ENCODE measurements around the gene GPC5.
A peak's percentile ranks its signal among the peaks of the same experiment; 100 is the strongest.
"Not testable (repeated sequence)": the region's sequence is repeated elsewhere in the genome, so short reads cannot be mapped to it uniquely, and the experiment has no call there.

GPC5 gene

DNA sequence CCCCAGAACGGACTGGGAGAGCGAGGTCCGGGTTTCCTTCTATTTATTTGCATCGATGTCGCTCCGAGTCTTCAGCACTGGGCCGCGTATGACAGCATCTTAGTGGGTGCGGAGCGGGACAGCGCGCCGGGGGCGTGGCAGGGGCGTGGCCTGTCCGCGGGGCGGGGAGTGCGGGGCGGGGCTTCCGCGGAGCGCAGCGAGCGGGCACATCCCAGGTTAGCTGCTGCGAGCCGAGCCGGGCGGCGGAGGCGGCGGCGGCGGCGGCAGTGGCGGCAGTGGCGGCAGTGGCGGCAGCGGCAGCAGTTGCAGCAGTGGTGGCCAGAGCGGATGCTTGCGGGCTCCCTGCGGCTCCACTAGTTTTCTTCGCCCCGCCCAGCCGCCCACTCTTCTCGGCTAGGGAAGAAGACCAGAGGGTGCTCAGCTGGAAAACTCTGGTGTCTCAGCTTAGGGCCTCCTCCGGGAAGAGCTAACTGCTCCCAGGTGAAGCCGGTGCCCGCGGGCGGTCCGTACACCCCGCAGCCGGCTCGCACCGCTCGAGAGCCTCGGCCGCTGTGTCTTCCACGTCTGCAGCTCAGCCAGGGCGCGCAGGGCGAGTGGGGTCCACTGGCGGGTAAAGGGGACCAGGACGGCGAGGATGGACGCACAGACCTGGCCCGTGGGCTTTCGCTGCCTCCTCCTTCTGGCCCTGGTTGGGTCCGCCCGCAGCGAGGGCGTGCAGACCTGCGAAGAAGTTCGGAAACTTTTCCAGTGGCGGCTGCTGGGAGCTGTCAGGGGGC is at the start of gene GPC5:
Gene GPC5, plus strand, starts transcription at position 209 of the 776 bp plus-strand sequence.
- DNase-seq (ENCODE audit: low read depth in 2 of 2): peak; percentile 70 to 76

DNA sequence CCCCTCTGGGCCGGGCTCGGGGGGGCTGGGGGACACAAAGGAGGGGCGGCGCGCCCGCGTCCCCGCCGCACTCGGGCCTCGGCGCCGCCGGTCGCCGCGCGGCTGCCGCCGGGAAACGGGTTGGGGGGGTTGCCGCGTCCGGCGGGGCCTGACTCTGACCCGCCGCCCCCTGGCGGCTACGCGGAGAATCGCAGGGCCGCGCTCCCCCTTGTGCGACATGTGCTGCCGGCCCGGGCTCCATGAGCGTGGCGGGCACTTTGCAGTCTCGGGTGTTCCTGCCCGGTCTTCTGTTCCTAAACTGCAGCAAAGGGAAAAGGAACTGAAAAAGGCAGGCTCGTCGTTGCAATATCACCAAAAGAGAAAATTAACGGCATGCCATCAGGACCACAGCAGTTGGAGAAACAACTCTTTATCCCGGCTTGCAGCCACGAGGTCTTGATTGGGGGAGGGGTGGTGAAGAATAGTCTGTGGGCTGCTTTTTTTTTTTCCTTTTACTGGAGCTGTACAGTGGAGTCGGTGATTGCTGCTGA is 49.5 kb upstream of the GPC5 start:
- DNase-seq (ENCODE audit: low read depth in 2 of 2): peak; percentile 87 to 90

DNA sequence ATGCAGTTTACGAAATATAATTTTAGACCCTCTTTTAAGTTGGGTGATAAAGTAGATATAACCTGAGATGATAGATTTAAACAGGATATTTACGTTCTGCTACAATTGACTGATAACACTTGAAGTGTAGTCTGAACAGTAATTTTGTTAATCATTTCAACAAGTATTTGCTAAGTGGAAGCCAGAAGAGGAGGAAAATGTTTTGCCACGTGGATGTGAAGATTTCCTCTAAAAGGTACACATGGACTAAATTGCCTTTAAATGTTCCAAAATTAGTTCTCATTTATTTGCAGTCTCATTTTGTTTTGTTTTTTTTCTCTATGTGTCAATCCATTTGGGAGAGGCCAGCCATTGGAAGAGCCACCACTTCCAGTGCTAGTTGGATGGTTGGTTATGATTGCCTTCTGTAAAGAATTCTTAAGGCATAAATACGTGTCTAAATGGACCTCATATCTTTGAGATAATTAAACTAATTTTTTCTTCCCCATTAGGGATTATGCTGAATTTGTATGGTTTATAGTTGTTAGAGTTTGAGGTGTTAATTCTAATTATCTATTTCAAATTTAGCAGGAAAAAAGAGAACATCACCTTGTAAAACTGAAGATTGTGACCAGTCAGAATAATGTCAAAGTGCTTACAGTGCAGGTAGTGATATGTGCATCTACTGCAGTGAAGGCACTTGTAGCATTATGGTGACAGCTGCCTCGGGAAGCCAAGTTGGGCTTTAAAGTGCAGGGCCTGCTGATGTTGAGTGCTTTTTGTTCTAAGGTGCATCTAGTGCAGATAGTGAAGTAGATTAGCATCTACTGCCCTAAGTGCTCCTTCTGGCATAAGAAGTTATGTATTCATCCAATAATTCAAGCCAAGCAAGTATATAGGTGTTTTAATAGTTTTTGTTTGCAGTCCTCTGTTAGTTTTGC is 48.2 kb upstream of the GPC5 start:
- DNase-seq (ENCODE audit: low read depth in 2 of 2): no peak

DNA sequence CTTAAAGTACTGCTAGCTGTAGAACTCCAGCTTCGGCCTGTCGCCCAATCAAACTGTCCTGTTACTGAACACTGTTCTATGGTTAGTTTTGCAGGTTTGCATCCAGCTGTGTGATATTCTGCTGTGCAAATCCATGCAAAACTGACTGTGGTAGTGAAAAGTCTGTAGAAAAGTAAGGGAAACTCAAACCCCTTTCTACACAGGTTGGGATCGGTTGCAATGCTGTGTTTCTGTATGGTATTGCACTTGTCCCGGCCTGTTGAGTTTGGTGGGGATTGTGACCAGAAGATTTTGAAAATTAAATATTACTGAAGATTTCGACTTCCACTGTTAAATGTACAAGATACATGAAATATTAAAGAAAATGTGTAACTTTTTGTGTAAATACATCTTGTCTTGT is 47.3 kb upstream of the GPC5 start:
- no peak for DNase-seq (ENCODE audit: low read depth in 2 of 2)

DNA sequence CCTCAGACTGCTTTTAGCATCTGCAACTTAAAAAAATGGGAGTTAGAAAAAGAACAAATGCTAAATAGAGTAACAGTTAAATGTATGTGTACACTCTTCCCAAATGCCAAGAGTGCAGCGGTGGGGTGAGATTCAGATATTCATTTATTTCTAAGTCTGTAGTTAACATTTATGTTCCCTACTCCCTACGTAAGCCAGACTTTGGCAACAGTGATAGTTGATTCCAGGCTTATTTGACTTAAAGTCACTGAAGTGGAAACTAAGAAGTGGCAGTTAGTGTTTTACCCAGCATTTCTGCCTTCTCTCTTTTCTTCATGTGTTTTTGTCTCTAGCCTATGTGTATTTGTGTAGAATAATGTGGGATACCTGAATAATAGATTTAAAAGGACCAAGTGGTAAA is 46.4 kb upstream of the GPC5 start:
- DNase-seq (ENCODE audit: low read depth in 2 of 2): no peak

DNA sequence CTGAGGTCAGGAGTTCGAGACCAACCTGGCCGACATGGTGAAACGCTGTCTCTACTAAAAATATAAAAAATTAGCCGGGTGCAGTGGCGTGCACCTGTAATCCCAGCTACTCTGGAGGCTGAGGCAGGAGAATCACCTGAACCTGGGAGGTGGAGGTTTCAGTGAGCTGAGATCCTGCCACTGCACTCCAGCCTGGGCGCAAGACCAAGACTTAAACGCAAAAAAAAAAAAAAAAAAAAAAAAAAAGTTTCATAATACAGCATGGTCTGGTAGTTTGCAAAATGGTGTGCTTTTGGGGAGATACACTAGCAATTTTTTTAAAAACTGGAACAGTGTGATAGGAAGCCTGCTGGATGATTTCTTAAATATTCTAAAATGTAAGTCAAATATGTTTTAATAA is 45.5 kb upstream of the GPC5 start:
- not testable (repeated sequence) for DNase-seq (ENCODE audit: low read depth in 2 of 2)

DNA sequence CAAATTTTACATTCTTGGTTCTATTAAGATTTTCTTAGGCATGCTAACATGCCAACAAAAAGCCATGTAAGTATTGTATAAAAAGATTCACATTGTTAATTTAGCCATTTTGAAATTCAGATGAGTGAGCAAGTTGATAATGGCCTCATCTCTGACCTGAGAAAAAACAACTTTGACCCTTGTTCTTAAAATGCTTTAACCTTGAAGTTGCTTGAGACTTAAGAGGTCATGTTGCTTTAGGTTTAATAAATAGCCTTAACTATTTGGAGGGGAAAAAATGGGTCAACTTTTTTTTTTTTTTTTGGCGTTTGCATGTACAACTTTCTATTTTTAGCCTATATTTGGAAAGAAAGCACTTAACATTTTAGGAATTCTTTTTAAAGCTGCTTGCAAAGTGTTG is 44.9 kb upstream of the GPC5 start:
- no peak for DNase-seq (ENCODE audit: low read depth in 2 of 2)

DNA sequence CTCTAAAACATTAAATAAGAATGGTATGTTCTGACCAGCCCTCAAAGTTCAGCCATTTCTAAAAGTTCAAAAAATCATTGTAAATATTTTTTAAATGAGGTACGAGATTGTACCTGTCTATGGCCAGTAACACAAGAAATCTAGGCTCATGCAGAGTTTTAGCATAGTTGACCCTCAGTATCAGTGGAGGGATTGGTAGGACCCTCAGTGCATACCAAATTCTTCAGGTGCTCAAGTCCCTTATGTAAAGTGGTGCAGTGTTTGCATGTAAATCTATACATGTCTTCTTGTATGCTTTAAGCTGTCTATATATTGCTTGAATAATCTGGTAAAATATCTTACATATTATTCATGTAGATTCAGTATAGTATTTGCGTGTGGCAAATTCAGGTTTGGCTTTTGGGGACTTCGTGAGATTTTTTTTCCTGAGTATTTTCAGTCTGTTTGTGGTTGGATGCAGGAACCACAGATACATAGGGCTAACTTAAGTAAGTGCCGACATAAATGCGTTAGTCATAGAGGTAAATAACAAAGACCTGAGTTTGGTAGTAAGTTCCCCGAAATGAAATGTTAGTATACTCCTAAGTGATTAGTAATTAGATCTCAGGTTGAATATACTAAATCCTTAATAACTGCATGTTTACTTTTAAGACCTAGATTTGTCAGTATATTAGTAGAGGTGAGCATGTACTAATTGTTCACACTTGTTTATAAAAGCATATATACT is 43.2 kb upstream of the GPC5 start:
- DNase-seq (ENCODE audit: low read depth in 2 of 2): no peak

DNA sequence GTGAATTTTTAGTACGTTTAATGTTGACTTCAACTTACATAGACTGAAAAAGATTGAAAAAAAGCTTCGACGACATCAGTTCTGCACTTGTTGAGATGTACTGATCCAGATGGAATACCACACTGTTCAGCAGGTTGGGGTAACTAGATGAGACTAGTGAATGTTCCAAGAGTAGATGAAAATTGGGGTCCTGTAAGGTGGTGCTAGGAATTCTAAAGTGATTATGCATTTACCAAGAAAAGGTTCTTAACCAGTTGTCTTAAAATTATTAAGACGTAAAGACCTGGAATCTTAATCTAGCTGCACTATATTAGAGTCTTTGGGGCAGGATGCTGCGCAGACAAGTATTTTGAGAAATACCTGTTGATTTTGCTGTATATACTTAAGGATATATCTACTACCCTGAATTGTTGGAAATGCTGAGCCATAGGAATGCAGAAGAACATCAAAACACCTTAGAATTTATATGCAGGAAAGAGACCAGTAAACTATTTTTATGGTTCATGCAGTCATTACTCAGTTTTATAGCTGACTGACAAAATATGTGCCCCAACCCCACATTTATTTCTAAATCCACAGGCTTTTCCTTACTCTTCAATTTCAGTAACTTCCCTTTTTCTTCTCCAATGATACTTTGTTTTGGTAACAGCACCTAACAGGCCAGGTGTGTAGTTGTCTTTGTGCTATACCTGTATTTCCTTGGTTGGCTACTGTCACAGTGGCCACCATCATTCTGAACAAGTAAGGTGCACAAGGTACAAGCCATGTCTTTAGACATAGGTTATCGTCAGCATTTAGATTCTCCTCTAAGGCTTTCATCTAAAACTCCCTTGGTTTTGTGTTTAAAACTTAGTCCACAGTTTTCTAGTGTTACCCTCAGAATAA is 42.4 kb upstream of the GPC5 start:
- no peak for DNase-seq (ENCODE audit: low read depth in 2 of 2)

DNA sequence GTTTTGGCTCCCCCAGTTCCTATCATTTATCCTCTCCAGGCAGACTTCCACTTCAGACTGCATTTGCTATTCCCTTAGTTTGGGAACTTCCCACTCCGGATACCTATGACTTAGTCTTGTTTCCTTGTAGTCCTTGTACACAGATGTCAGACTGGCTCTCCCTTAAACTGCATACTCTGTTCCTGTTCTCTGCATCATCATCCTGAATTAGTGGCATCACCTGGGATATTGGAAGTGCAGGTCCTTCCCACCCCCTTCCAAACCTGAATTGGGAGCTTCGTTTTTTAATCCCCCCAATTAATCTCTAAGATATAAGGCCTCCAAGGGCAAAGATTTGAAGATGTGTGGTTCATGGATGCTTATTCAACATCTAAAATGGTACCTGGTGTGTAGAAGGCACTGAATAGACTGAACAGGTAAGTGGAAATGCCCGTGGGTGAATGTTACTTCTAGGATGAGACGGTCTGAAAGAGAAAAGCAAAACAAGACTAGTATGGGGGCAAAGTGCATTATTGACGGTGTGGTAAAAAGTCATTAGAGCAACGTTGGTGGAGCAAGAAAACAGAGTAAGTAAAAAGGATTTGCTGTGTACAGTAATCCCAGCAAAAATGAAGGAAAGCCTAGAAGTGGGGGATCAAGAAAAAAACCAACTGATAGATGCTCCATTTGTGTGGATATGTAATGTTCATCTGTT is 41.4 kb upstream of the GPC5 start:
- DNase-seq (ENCODE audit: low read depth in 2 of 2): no peak

DNA sequence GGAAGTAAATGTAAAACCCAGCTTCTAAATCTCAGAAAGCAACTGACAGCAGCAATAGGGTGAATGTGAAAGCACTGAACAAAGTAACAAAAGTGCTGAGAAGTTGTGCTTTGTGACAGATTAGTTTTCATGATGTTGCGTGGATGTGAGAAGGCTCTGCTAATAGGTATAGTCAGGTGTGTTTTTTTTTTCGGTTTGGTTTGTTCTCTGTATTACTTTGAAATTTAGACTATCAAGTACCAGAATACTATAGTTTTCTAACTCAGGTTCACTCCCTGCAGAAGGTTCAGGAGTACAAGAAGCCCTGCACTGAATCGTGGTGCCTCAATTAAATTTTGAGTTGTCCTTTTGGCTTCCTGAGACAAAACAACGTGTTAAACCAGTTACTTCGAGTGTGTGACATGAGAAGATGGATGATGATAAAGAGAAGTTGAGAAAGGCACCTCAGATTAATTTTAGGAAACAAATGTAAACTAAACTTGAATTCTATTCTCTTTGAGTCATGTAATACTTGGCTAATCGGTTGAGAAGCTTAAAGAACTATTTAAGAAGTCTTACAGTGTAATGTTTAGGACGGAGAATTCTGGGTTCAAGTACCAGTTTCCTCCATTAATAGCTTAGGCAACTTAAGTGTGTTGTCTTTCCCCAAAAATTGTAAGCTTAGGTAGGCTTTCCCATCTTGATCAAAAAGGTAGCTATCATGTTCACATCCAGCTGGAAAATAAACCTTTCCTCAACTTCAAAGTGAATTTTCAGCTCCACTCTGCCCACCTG is 40.6 kb upstream of the GPC5 start:
- DNase-seq (ENCODE audit: low read depth in 2 of 2): no peak

DNA sequence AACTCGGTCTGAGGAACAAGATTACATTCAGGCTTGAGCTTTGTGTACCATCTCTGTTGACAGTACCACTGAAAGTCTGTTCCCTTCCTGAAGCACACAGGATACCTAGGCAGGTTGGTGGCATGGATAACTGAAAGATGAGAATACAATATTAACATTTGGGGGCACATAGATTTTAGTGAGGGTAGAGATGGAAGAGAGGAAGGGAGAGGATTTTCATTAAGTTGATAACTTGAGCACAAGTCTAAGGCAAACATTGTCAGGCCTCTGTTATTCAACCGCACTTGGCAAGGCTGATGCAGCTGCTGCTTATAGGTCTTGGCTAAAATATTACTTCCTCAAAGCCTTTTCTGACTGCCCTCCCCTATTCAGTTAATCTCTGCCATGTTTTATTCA is 40.0 kb upstream of the GPC5 start:
- DNase-seq (ENCODE audit: low read depth in 2 of 2): no peak

DNA sequence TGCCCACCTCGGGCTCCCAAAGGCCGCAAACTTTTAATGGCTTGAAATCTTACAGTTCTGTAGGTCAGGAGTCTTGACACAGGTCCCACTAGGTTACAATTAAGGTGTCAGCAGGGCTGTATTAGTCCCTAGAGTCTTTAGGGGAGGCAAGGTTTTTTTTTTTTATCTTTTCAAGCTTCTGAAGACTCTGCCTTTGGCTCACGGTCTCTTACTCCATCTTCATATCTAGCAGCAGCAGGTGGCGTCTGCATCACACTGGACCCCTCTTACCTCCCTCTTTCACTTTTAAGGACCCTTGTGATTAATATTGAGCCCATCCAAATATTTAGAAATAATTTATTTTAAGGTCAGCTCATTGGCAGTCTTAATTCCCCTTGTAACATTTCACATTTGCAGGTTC is 39.3 kb upstream of the GPC5 start:
- no peak for DNase-seq (ENCODE audit: low read depth in 2 of 2)

DNA sequence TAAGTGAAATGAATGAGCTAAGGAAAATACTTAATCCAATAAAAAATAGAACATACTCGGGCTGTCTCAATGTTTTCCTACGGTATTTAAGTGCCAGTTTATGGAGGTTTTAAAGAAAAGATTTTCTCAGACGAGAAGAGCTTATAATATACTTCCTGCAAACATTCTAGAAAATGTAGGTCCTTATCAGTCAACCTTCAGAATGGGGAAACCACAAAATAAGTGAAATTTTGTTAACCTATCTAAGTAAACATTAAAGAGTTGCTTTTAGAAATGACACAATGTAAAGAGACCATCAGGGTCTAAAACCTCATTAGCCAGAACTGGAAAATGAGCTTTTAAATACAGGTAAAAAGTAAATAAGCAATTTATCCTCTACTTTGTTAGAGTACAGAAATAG is 38.8 kb upstream of the GPC5 start:
- no peak for DNase-seq (ENCODE audit: low read depth in 2 of 2)

DNA sequence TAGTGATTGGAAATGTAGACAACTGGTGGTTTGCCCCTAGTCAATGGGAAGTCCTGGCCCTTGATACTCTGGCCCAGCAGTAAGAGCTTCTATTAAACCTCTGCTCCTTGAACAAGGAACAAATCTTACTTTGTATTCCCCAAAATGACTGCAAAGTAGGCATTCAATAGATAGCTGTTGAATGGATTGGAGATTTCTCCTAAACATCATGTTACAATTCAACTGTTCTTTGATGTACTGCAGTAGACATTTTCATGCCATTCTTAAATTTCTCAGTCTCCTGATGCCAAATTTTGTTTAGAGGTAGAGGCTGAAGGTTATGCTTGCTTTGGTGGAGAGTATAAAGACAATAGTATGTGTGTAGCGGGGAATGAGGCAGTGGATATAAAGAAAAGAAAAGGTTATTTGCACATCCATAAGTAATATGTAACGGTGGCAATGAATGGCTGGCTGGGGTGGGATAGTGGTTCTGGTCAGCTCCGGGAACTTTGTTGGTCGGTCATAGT is 38.1 kb upstream of the GPC5 start:
- DNase-seq (ENCODE audit: low read depth in 2 of 2): no peak

DNA sequence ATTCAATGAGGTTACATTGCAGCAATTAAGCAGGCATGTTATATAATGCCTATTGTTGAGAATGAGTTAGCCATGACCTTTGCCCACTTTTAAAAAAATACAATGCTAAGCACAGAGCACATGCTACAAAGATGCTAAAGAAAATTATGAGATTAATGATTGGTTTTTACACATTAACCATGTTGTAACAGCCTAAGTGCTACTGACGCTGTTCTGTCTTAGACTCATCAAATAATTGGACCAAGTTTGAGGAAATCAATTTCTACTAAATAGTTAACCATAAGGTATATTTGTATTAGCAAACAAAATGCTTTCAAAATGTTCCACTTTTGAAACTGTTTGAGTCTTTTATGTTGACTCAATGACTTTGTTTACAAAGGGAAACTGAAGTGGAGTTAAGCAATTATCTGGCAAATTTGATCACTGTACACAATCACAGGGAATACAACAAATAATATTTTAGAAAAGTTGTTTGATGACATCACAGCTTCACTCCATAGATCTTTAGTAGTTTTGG is 36.6 kb upstream of the GPC5 start:
- no peak for DNase-seq (ENCODE audit: low read depth in 2 of 2)

DNA sequence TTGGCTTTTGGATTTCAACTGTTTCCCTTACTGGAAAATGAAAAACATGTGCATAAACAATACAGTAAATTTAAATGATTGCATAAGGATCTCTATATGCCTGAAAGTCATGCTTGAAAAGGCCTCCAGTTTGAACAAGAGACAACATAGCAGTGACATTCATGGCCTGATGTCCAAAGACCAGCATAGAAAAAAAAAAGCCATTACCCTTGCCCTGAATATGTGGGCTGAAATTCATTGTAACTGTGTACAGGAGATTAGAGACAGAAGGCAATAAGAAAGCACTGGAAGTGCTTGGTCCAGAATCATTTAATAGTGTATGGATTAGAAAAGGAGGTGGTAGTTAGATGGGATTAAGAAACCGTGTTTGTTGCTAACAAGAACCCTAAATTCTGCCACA is 35.5 kb upstream of the GPC5 start:
- DNase-seq (ENCODE audit: low read depth in 2 of 2): no peak

DNA sequence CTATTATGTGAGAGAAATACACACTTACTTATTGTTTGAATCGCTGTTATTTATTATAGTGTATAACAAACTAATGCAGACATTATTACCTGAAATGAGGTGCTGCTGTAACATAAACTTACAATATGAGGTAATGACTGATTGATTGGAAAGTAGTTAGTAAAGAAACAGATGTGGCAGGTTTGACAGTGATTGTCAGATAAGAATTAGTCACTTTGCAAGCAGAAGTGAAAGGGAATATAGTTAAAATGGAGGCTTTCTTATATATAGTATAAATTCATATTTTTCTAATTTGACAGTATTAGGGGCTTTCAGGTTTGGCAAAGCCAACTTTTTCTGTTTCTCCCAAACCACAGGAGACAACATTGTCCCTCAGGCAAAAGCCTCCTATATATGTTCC is 30.3 kb upstream of the GPC5 start:
- DNase-seq (ENCODE audit: low read depth in 2 of 2): no peak
